Measurements from ENCODE around the gene LSM2. TPM values are rescaled to one million over a fixed set of nuclear protein-coding genes. Genes with fewer than 3 reads are reported as not detected.

The LSM2 gene
- total and polyA plus RNA-seq, 9 of the 15 experiments (the other 6 are each of a cell fraction or from before 2014, with no cell fraction given), result 154 to 407 (median 223) TPM

- TF ChIP-seq ZBTB49 (CRISPR knock-in tag; IDR thresholded peaks at IDR 0.05; ENCODE audit: borderline replicate concordance), result 0 out of 2 replicates have a peak, but pooled peaks have one; percentile 40
- TF ChIP-seq ZNF699 (CRISPR knock-in tag; IDR thresholded peaks at IDR 0.05; ENCODE audit: insufficient replicate concordance), result no peak
- TF ChIP-seq HINFP (tag; conservative IDR thresholded peaks at IDR 0.05; ENCODE audit: low read depth), result peak; percentile 73; the same call in 1 of the 2 replicates
- TF ChIP-seq POLR2G (IDR thresholded peaks at IDR 0.05; ENCODE audit: low read depth, low read length), result no peak
- TF ChIP-seq POU5F1 (IDR thresholded peaks at IDR 0.05; ENCODE audit: borderline replicate concordance, low read depth, low read length, partially characterized antibody), result no peak
- TF ChIP-seq CBX8 (IDR thresholded peaks at IDR 0.05; ENCODE audit: borderline replicate concordance, extremely low read depth, low read depth, low read length, poor library complexity, severe bottlenecking), result no peak
- TF ChIP-seq ZNF311 (CRISPR knock-in tag; IDR thresholded peaks at IDR 0.05), result no peak
- peak; percentile 37 to 40; a peak in 1 of 4 replicates for TF ChIP-seq FOXK2 (conservative IDR thresholded peaks at IDR 0.05 in 1 of 2, IDR thresholded peaks at IDR 0.05 in 1 of 2; ENCODE audit: low read depth in 2 of 2)
- TF ChIP-seq ZNF280B (CRISPR knock-in tag; IDR thresholded peaks at IDR 0.05), result no peak
- TF ChIP-seq ZC3H4 (CRISPR knock-in tag; IDR thresholded peaks at IDR 0.05; ENCODE audit: borderline replicate concordance), result no peak
- no peak for TF ChIP-seq HNRNPLL (IDR thresholded peaks at IDR 0.05; ENCODE audit: low read depth, low read length, poor library complexity, severe bottlenecking)
- TF ChIP-seq TCF3 (CRISPR knock-in tag; IDR thresholded peaks at IDR 0.05), result no peak; the same call in 1 of the 2 replicates
- TF ChIP-seq CREB5 (CRISPR knock-in tag; IDR thresholded peaks at IDR 0.05), result no peak
- TF ChIP-seq PYGO2 (tag; IDR thresholded peaks at IDR 0.05), result no peak
- TF ChIP-seq KLF10 (CRISPR knock-in tag; IDR thresholded peaks at IDR 0.05), result no peak
- no peak for TF ChIP-seq IFI16 (CRISPR knock-in tag; IDR thresholded peaks at IDR 0.05)
- peak; percentile 70 for TF ChIP-seq CREM (IDR thresholded peaks at IDR 0.05; ENCODE audit: low read depth)
- TF ChIP-seq FOXJ2 (tag; IDR thresholded peaks at IDR 0.05), result no peak
- TF ChIP-seq NFATC3 (IDR thresholded peaks at IDR 0.05), result 0 out of 2 replicates have a peak, but pooled peaks have one; percentile 79
These were observed 36.9 kb downstream of the LSM2 start (continued) for GRCh38 chr6:31769684-31770371.
